HG03565 (cell line): ENCODE results near the gene TRAF5.
A peak's percentile ranks its signal among the peaks of the same experiment; 100 is the strongest.

ENCODE experiments used
- ATAC-seq: cut with Tn5 transposase; IDR thresholded peaks from one replicate; pipeline ENCODE4 v1.9.1; 2021; ENCODE audit warnings: mild to moderate bottlenecking, moderate library complexity; ENCODE audit not compliant: unreplicated experiment

The TRAF5 gene

GRCh38 chr1:211327346-211327921 is 801 bp downstream of the TRAF5 start:
- ATAC-seq = no peak

- no peak for ATAC-seq
Observed at GRCh38 chr1:211328084-211328694, 1.6 kb downstream of the TRAF5 start.

GRCh38 chr1:211328866-211329475 is 2.3 kb downstream of the TRAF5 start:
- ATAC-seq = no peak

GRCh38 chr1:211329764-211330201 is 3.1 kb downstream of the TRAF5 start:
- peak; percentile 61 for ATAC-seq

- no peak for ATAC-seq
Observed at GRCh38 chr1:211330282-211330936, 3.8 kb downstream of the TRAF5 start.

- ATAC-seq = no peak
Observed at GRCh38 chr1:211331011-211331709, 4.5 kb downstream of the TRAF5 start.

GRCh38 chr1:211332036-211332616 is 5.5 kb downstream of the TRAF5 start:
- ATAC-seq = no peak

GRCh38 chr1:211332830-211333229 is 6.2 kb downstream of the TRAF5 start:
- ATAC-seq = no peak

- no peak for ATAC-seq
Observed at GRCh38 chr1:211333906-211334305, 7.3 kb downstream of the TRAF5 start.

- no peak for ATAC-seq
Observed at GRCh38 chr1:211334986-211335385, 8.4 kb downstream of the TRAF5 start.

- peak; percentile 77 for ATAC-seq
Observed at GRCh38 chr1:211335522-211336157, 9.0 kb downstream of the TRAF5 start.

GRCh38 chr1:211336161-211336560 is 9.5 kb downstream of the TRAF5 start:
- ATAC-seq = no peak

- no peak for ATAC-seq
Observed at GRCh38 chr1:211336775-211337174, 10.1 kb downstream of the TRAF5 start.

- no peak for ATAC-seq
Observed at GRCh38 chr1:211337430-211338223, 11.0 kb downstream of the TRAF5 start.

GRCh38 chr1:211338224-211338620 is 11.6 kb downstream of the TRAF5 start:
- ATAC-seq = no peak

GRCh38 chr1:211339631-211340041 is 13.0 kb downstream of the TRAF5 start:
- no peak for ATAC-seq

GRCh38 chr1:211340622-211341507 is 14.2 kb downstream of the TRAF5 start:
- ATAC-seq = no peak

- ATAC-seq = no peak
Observed at GRCh38 chr1:211341999-211342398, 15.4 kb downstream of the TRAF5 start.

- no peak for ATAC-seq
Observed at GRCh38 chr1:211343607-211344006, 17.0 kb downstream of the TRAF5 start.
